PC-3 (cell line): ENCODE data around the gene PPL. TPM values are rescaled to one million over a fixed set of nuclear protein-coding genes. Genes with fewer than 3 reads are reported as not detected.

Source experiments
- ATAC-seq: fragments of 200-7000 bp; cut with Tn5 transposase; 2 replicates; pipeline ENCODE4 v1.9.1; 2020; ENCODE audit warnings: mild to moderate bottlenecking, moderate library complexity
- BruUV-seq: library from RNA; stranded (reverse); fragments of 400-500 nt; replicated peaks from 2 replicates; lab custom pipeline; 2021; lab: Mats Ljungman, UMichigan
- CTCF ChIA-PET: fragments of 300-600 bp; sonication (Branson Sonifier 250); formaldehyde crosslinking; loops from one replicate; lab custom pipeline; 2022; ENCODE audit warnings: antibody characterized with exemption; lab: Charles Lee
- POLR2A ChIA-PET: fragments of 300-600 bp; sonication (Branson Sonifier 250); formaldehyde crosslinking; loops from one replicate; lab custom pipeline; 2022; ENCODE audit warnings: antibody characterized with exemption; ENCODE audit not compliant: unreplicated experiment; lab: Charles Lee
- DNase-seq: peaks from one replicate; pipeline ENCODE4 v3.0.0-alpha.2; 2015
- H2AFZ ChIP-seq: fragments of 300-600 bp; sonication (generic); 2 replicates; pipeline ENCODE4 v1.6.0; 2016; ENCODE audit warnings: antibody characterized with exemption, low read length
- H3F3A ChIP-seq: fragments of 300-600 bp; sonication (generic); one replicate; pipeline ENCODE4 v1.6.0; 2017; ENCODE audit warnings: antibody characterized with exemption, low read length, control low read depth, mild to moderate bottlenecking; ENCODE audit not compliant: unreplicated experiment
- H3K27ac ChIP-seq: fragments of 300-600 bp; sonication (generic); 2 replicates; pipeline ENCODE4 v1.5.1; 2016; ENCODE audit warnings: mild to moderate bottlenecking, low read length
- H3K27me3 ChIP-seq: fragments of 300-600 bp; sonication (generic); 2 replicates; pipeline ENCODE4 v1.6.1; 2016; ENCODE audit warnings: low read length, mixed read lengths
- H3K36me3 ChIP-seq: fragments of 300-600 bp; sonication (generic); 2 replicates; pipeline ENCODE4 v1.6.1; 2016; ENCODE audit warnings: low read depth, mixed run types, low read length, mixed read lengths
- H3K4me1 ChIP-seq: fragments of 300-600 bp; sonication (generic); 2 replicates; pipeline ENCODE4 v1.5.1; 2016; ENCODE audit warnings: low read length; ENCODE audit not compliant: insufficient read depth
- H3K4me2 ChIP-seq: fragments of 300-600 bp; sonication (generic); 2 replicates; pipeline ENCODE4 v1.6.0; 2016; ENCODE audit warnings: low read length
- H3K4me3 ChIP-seq: fragments of 300-600 bp; sonication (generic); 2 replicates; pipeline ENCODE4 v1.5.1; 2016; ENCODE audit warnings: mild to moderate bottlenecking, low read length, mixed read lengths
- H3K79me2 ChIP-seq: fragments of 300-600 bp; sonication (generic); 2 replicates; pipeline ENCODE4 v1.6.1; 2017; ENCODE audit warnings: low read length, mixed read lengths
- H3K9ac ChIP-seq: fragments of 300-600 bp; sonication (generic); 2 replicates; pipeline ENCODE4 v1.6.0; 2016; ENCODE audit warnings: mild to moderate bottlenecking, low read length
- H3K9me2 ChIP-seq: fragments of 300-600 bp; sonication (generic); replicated peaks from 2 replicates; pipeline ENCODE4 v1.6.1; 2016; ENCODE audit warnings: mixed run types, low read length, mixed read lengths
- H3K9me3 ChIP-seq: fragments of 300-600 bp; sonication (generic); 2 replicates; pipeline ENCODE4 v1.6.1; 2016; ENCODE audit warnings: low read length, mixed read lengths
- H4K20me1 ChIP-seq: fragments of 300-600 bp; sonication (generic); 2 replicates; pipeline ENCODE4 v1.6.1; 2016; ENCODE audit warnings: low read length, mixed read lengths
- CTCF ChIP-seq: fragments of 300-600 bp; sonication (generic); conservative IDR thresholded peaks from 2 replicates; pipeline ENCODE4 v1.5.1; 2017; ENCODE audit warnings: antibody characterized with exemption, low read depth, mild to moderate bottlenecking, low read length
- EZH2 ChIP-seq: fragments of 300-600 bp; sonication (generic); IDR thresholded peaks from one replicate; pipeline ENCODE4 v1.6.1; 2017; ENCODE audit warnings: antibody characterized with exemption, mild to moderate bottlenecking, low read length; ENCODE audit not compliant: unreplicated experiment
- EZH2phosphoT487 ChIP-seq: fragments of 300-600 bp; sonication (generic); IDR thresholded peaks from 2 replicates; pipeline ENCODE4 v1.6.1; 2018; ENCODE audit warnings: mild to moderate bottlenecking, antibody characterized with exemption, low read length, borderline replicate concordance
- intact Hi-C: fragments of 100-400 bp; cut with micrococcal nuclease; formaldehyde crosslinking; loops from 2 replicates; pipeline ENCODE4 v1.9.0; 2023
- total RNA-seq: library from RNA; depleted of rRNA; stranded (reverse); fragments of >200 nt; gene quantifications from 2 replicates; pipeline ENCODE4 v1.2.3, GENCODE V29; 2014

PPL gene
- total RNA-seq, 1 experiment from 2014 or later = 18.8 TPM

GRCh38 chr16:4893103-4893862 lies 43.7 kb downstream of the PPL start:
- intact Hi-C loops = no loop called here
- Histone ChIP-seq H3K9me3 (no peaks in the 10 kb centered on the region), H3K9me2 (no peaks in the 10 kb centered on the region), H3K4me3 (no peak overlapping the region), H3K27me3 (no peaks in the 10 kb centered on the region), H3K27ac (no peak overlapping the region), H3K79me2 (no peaks in the 10 kb centered on the region), H3K4me2 (no peak overlapping the region), H3K36me3 (peaks cover 4% of the 10 kb centered on the region; the same call in 1 of the 2 replicates), H2AFZ (no peak overlapping the region), H4K20me1 (no peaks in the 10 kb centered on the region), H3K4me1 (no peaks in the 10 kb centered on the region), H3K9ac (no peak overlapping the region), H3F3A (no peaks in the 10 kb centered on the region)
- no peak for TF ChIP-seq EZH2phosphoT487
- TF ChIP-seq CTCF = no peak
- no peak for TF ChIP-seq EZH2
- no peak for DNase-seq
- no TSS peak for BruUV-seq
- ChIA-PET POLR2A (no interaction called here), CTCF (interaction anchor here (0.6 kb wide), 1 partner anchor 11 kb away, joined by 4 read pairs; no protein-coding TSS in a partner anchor)
- no peak for ATAC-seq

- intact Hi-C loops = no loop called here
- CTCF ChIA-PET = no interaction called here
Observed at GRCh38 chr16:4892361-4893102, 44.4 kb downstream of the PPL start.

More at GRCh38 chr16:4892361-4893102, 44.4 kb downstream of the PPL start:
- DNase-seq (no peak), ATAC-seq (no peak)
- Histone ChIP-seq H3K36me3 (peaks cover 4% of the 10 kb centered on the region; the same call in 1 of the 2 replicates), H3F3A (no peaks in the 10 kb centered on the region), H3K4me1 (no peaks in the 10 kb centered on the region), H3K27ac (no peak overlapping the region), H3K9me3 (no peaks in the 10 kb centered on the region), H3K27me3 (no peaks in the 10 kb centered on the region), H3K9ac (no peak overlapping the region), H3K9me2 (no peaks in the 10 kb centered on the region), H3K79me2 (no peaks in the 10 kb centered on the region), H3K4me2 (no peak overlapping the region), H2AFZ (no peak overlapping the region), H4K20me1 (no peaks in the 10 kb centered on the region), H3K4me3 (no peak overlapping the region)
- BruUV-seq = no TSS peak
- POLR2A ChIA-PET = no interaction called here
- no peak for TF ChIP-seq EZH2phosphoT487
- no peak for TF ChIP-seq CTCF
